Endothelial cell of umbilical vein (primary cell): Measurements from ENCODE around the gene PPM1M. TPM values are rescaled to one million over a fixed set of nuclear protein-coding genes. Genes with fewer than 3 reads are reported as not detected.

ENCODE experiments used
- BruUV-seq: library from RNA; stranded (reverse); fragments of 400-500 nt; replicated peaks from 2 replicates; lab custom pipeline; 2021; lab: Mats Ljungman, UMichigan
- CTCF ChIA-PET: fragments of 300-600, 350-600 bp; sonication (Branson Sonifier 250); formaldehyde crosslinking; loops from one replicate; lab custom pipeline; 2021; ENCODE audit warnings: antibody characterized with exemption, inconsistent platforms; lab: Charles Lee
- POLR2A ChIA-PET: fragments of 300-600, 350-600 bp; sonication (Branson Sonifier 250); formaldehyde crosslinking; loops from one replicate; lab custom pipeline; 2021; ENCODE audit warnings: antibody characterized with exemption, inconsistent platforms; lab: Charles Lee
- DNase-seq: peaks from one replicate; pipeline ENCODE4 v3.0.0-alpha.2; 2011; ENCODE audit warnings: low read depth, low spot score
- FAIRE-seq: peaks from 2 replicates; lab custom pipeline; 2011; peaks lifted over from hg19 to GRCh38; lab: Jason Lieb, UNC
- H2AFZ ChIP-seq: 2 replicates; pipeline ENCODE4 v1.6.0; 2012; ENCODE audit warnings: low read depth, low read length, control low read depth, inconsistent platforms
- H3K27ac ChIP-seq: 2 replicates; pipeline ENCODE4 v1.5.1; 2011; ENCODE audit warnings: low read depth, mild to moderate bottlenecking, control low read depth, low read length, moderate library complexity; ENCODE audit not compliant: insufficient read depth
- H3K27me3 ChIP-seq, 2 experiments: 2 replicates each; pipeline versions ENCODE4 v1.6.0 to v1.6.1; 2011; ENCODE audit warnings: low read length in 2 of 2, mixed read lengths in 1 of 2; ENCODE audit not compliant: control insufficient read depth in 2 of 2, insufficient read depth in 2 of 2
- H3K36me3 ChIP-seq, 2 experiments: 2 replicates in 1 of 2; 3 replicates in 1 of 2; pipeline ENCODE4 v1.5.1; 2011; ENCODE audit warnings: low read length in 2 of 2, mild to moderate bottlenecking in 1 of 2, moderate library complexity in 1 of 2; ENCODE audit not compliant: control insufficient read depth in 2 of 2, insufficient read depth in 2 of 2; ENCODE audit errors: extremely low read depth in 1 of 2
- H3K4me1 ChIP-seq: 3 replicates; pipeline ENCODE4 v1.5.1; 2011; ENCODE audit warnings: mild to moderate bottlenecking, low read length; ENCODE audit not compliant: control insufficient read depth, insufficient read depth; ENCODE audit errors: extremely low read depth
- H3K4me2 ChIP-seq: 2 replicates; pipeline ENCODE4 v1.6.1; 2011; ENCODE audit warnings: low read length, control low read depth, mixed read lengths; ENCODE audit not compliant: insufficient read depth
- H3K4me3 ChIP-seq, 3 experiments: fragments of 200-600 bp in 1 of 3; sonication (generic), shearing (Covaris generic) in 1 of 3; replicated peaks in 1 of 3; 2 replicates each; pipeline ENCODE4 v1.5.1; 2011 to 2016; ENCODE audit warnings: control low read depth in 3 of 3, low read length in 3 of 3, mild to moderate bottlenecking in 2 of 3, inconsistent platforms in 1 of 3, low read depth in 1 of 3, moderate library complexity in 1 of 3; ENCODE audit not compliant: insufficient read depth in 1 of 3
- H3K79me2 ChIP-seq: 2 replicates; pipeline ENCODE4 v1.6.0; 2012; ENCODE audit warnings: low read length, inconsistent platforms; ENCODE audit not compliant: control insufficient read depth, insufficient read depth
- H3K9ac ChIP-seq: replicated peaks from 2 replicates; pipeline ENCODE3; 2011; ENCODE audit warnings: low read length, control low read depth; ENCODE audit not compliant: insufficient read depth; ENCODE audit errors: extremely low read depth
- H3K9me1 ChIP-seq: replicated peaks from 3 replicates; pipeline ENCODE4 v1.6.0; 2011; ENCODE audit warnings: mild to moderate bottlenecking, low read length; ENCODE audit not compliant: control insufficient read depth, insufficient read depth; ENCODE audit errors: extremely low read depth
- H3K9me3 ChIP-seq: replicated peaks from 2 replicates; pipeline ENCODE4 v1.5.1; 2012; ENCODE audit warnings: low read length, inconsistent platforms; ENCODE audit not compliant: control insufficient read depth, insufficient read depth
- H4K20me1 ChIP-seq: replicated peaks from 2 replicates; pipeline ENCODE3; 2011; ENCODE audit warnings: mild to moderate bottlenecking, low read length; ENCODE audit not compliant: control insufficient read depth, insufficient read depth; ENCODE audit errors: extremely low read depth
- FOS ChIP-seq: IDR thresholded peaks from 2 replicates; pipeline ENCODE4 v1.6.1; 2011; ENCODE audit warnings: mild to moderate bottlenecking, low read length, moderate library complexity, borderline replicate concordance; ENCODE audit not compliant: insufficient read depth
- GATA2 ChIP-seq: IDR thresholded peaks from 2 replicates; pipeline ENCODE4 v1.7.0; 2011; ENCODE audit warnings: low read depth, mild to moderate bottlenecking, moderate library complexity, mixed read lengths, low read length; ENCODE audit not compliant: insufficient read length, insufficient read depth
- MYC ChIP-seq: IDR thresholded peaks from one replicate; pipeline ENCODE4 v1.6.1; 2011; ENCODE audit warnings: mild to moderate bottlenecking, low read depth, low read length
- POLR2A ChIP-seq: IDR thresholded peaks from 2 replicates; pipeline ENCODE4 v1.6.1; 2012; ENCODE audit warnings: low read depth, mild to moderate bottlenecking, control low read depth, low read length
- POLR2AphosphoS5 ChIP-seq: IDR thresholded peaks from 2 replicates; pipeline ENCODE4 v1.6.1; 2012; ENCODE audit warnings: low read depth, mild to moderate bottlenecking, control low read depth, low read length, moderate library complexity; ENCODE audit not compliant: insufficient read depth
- dilution Hi-C: fragments of 300-500 bp; cut with MboI; formaldehyde crosslinking; loops from one replicate; pipeline ENCODE4 v1.15.0; 2019; ENCODE audit warnings: low sequenced_read_pairs; ENCODE audit not compliant: extremely low pct_ligation_motif_present
- intact Hi-C: fragments of 100-400 bp; cut with micrococcal nuclease; formaldehyde crosslinking; loops from one replicate; pipeline ENCODE4 v1.10.0; 2022
- polyA plus RNA-seq, 4 experiments: library from polyadenylated mRNA; depleted of rRNA in 3 of 4; stranded (reverse) in 3 of 4; unstranded in 1 of 4; fragments of >200 nt; gene quantifications; 2 replicates each; pipeline versions ENCODE4 v1.2.1 to v1.2.3, GENCODE V29; 2011 to 2012; ENCODE audit warnings: missing spikeins in 1 of 4
- total RNA-seq: library from RNA; stranded (reverse); gene quantifications from 2 replicates; pipeline ENCODE4 v1.2.3, GENCODE V29; 2021
- TF ChIP-seq, protein P1 (sequence below): IDR thresholded peaks from 2 replicates; pipeline ENCODE4 v1.6.1; 2011; ENCODE audit not compliant: insufficient read depth, insufficient read length
- TF ChIP-seq, protein P2 (sequence below), 2 donors: IDR thresholded peaks; 1 replicate in 1 of 2; 2 replicates in 1 of 2; pipeline ENCODE4 v1.5.1; 2011; ENCODE audit warnings: low read length in 2 of 2, mild to moderate bottlenecking in 2 of 2, moderate library complexity in 2 of 2, control low read depth in 1 of 2, inconsistent platforms in 1 of 2, low read depth in 1 of 2; ENCODE audit not compliant: insufficient read depth in 1 of 2; ENCODE audit errors: extremely low read depth in 1 of 2

The PPM1M gene
- total and polyA plus RNA-seq, 2 donors (not counting 3 experiments of a cell fraction or from before 2014, with no cell fraction given): 13.7 to 19.4 TPM

GRCh38 chr3:52218454-52218853, 27.1 kb upstream of the PPM1M start:
- H2AFZ ChIP-seq: no peak overlapping the region
- CTCF ChIA-PET: interaction anchor here (0.6 to 9.7 kb wide), 10 partner anchors 14 to 229 kb away, joined by 3 to 133 read pairs (median 4); partner anchors contain the start of genes PPM1M and TWF2
- dilution Hi-C loops (no loop called here), intact Hi-C loops (loop anchor here (5.0 kb wide), 1 partner anchor 216 kb away; no protein-coding TSS in a partner anchor)
- no peaks in the 10 kb centered on the region for H3K9me1 ChIP-seq
- DNase-seq: no peak
- peaks cover 32% of the 10 kb centered on the region for H3K4me1 ChIP-seq
- BruUV-seq: no TSS peak
- H3K4me3 ChIP-seq: no peak overlapping the region
- no peak overlapping the region for H3K9ac ChIP-seq
- no peaks in the 10 kb centered on the region for H4K20me1 ChIP-seq
- H3K79me2 ChIP-seq: no peaks in the 10 kb centered on the region
- no peaks in the 10 kb centered on the region for H3K27me3 ChIP-seq
- H3K27ac ChIP-seq: peak overlapping the region; percentile 97
- peaks cover 5 to 17% of the 10 kb centered on the region in 2 experiments for H3K36me3 ChIP-seq
- TF ChIP-seq MYC: no peak
- TF ChIP-seq POLR2A: no peak
- no peak for TF ChIP-seq FOS
- peak overlapping the region; percentile 32 for H3K4me2 ChIP-seq
- FAIRE-seq: no peak
- H3K9me3 ChIP-seq: no peaks in the 10 kb centered on the region
- POLR2A ChIA-PET: interaction anchor here (0.9 to 1.9 kb wide), 2 partner anchors 19 to 59 kb away, joined by 3 to 8 read pairs; partner anchors contain the start of gene WDR82

- DNase-seq (peak; percentile 56), FAIRE-seq (peak; percentile 99)
- Histone ChIP-seq H3K9me3 (no peaks in the 10 kb centered on the region), H2AFZ (peak overlapping the region; percentile 6), H3K79me2 (no peaks in the 10 kb centered on the region), H3K27ac (peak overlapping the region; percentile 97), H4K20me1 (no peaks in the 10 kb centered on the region), H3K9me1 (no peaks in the 10 kb centered on the region), H3K4me1 (peaks cover 32% of the 10 kb centered on the region), H3K4me2 (peak overlapping the region; percentile 32), H3K27me3 (no peaks in the 10 kb centered on the region), H3K36me3 (peaks cover 5 to 13% of the 10 kb centered on the region in 2 experiments), H3K4me3 (no peak overlapping the region), H3K9ac (no peak overlapping the region)
- TF ChIP-seq GATA2: peak; percentile 90
- TF ChIP-seq POLR2AphosphoS5: peak; percentile 34
- TF ChIP-seq, protein P1, sequence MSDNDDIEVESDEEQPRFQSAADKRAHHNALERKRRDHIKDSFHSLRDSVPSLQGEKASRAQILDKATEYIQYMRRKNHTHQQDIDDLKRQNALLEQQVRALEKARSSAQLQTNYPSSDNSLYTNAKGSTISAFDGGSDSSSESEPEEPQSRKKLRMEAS: peak; percentile 56
- TF ChIP-seq POLR2A: peak; percentile 25
- TF ChIP-seq, protein P2, sequence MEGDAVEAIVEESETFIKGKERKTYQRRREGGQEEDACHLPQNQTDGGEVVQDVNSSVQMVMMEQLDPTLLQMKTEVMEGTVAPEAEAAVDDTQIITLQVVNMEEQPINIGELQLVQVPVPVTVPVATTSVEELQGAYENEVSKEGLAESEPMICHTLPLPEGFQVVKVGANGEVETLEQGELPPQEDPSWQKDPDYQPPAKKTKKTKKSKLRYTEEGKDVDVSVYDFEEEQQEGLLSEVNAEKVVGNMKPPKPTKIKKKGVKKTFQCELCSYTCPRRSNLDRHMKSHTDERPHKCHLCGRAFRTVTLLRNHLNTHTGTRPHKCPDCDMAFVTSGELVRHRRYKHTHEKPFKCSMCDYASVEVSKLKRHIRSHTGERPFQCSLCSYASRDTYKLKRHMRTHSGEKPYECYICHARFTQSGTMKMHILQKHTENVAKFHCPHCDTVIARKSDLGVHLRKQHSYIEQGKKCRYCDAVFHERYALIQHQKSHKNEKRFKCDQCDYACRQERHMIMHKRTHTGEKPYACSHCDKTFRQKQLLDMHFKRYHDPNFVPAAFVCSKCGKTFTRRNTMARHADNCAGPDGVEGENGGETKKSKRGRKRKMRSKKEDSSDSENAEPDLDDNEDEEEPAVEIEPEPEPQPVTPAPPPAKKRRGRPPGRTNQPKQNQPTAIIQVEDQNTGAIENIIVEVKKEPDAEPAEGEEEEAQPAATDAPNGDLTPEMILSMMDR (IDR thresholded peaks at IDR 0.05; ENCODE audit: extremely low read depth in 1 of 2, insufficient read depth in 1 of 2, low read depth in 1 of 2, low read length in 2 of 2): no peak
- dilution Hi-C loops (no loop called here), intact Hi-C loops (loop anchor here (5.0 kb wide), 1 partner anchor 217 kb away; no protein-coding TSS in a partner anchor)
- ChIA-PET POLR2A (interaction anchor here (0.9 kb wide), 1 partner anchor 18 kb away, joined by 3 read pairs; no protein-coding TSS in a partner anchor), CTCF (interaction anchor here (0.6 to 9.7 kb wide), 20 partner anchors 9 to 228 kb away, joined by 3 to 133 read pairs (median 7); partner anchors contain the start of genes PPM1M, TWF2 and WDR82)
- no TSS peak for BruUV-seq
Observed at GRCh38 chr3:52218937-52219650, 26.5 kb upstream of the PPM1M start.
